Panc1 (cell line): ENCODE data around the gene AUP1. TPM values are rescaled to one million over a fixed set of nuclear protein-coding genes. Genes with fewer than 3 reads are reported as not detected.

Experiments
- ATAC-seq: fragments of 200-7000 bp; cut with Tn5 transposase; 2 replicates; pipeline ENCODE4 v1.9.1; 2020; ENCODE audit warnings: mild to moderate bottlenecking, moderate library complexity
- BruUV-seq: library from RNA; stranded (reverse); fragments of 400-500 nt; replicated peaks from 2 replicates; lab custom pipeline; 2021; lab: Mats Ljungman, UMichigan
- CTCF ChIA-PET: fragments of 300-600 bp; sonication (Branson Sonifier 250); formaldehyde crosslinking; loops from one replicate; lab custom pipeline; 2022; ENCODE audit warnings: antibody characterized with exemption; lab: Charles Lee
- POLR2A ChIA-PET: fragments of 300-600 bp; sonication (Branson Sonifier 250); formaldehyde crosslinking; loops from one replicate; lab custom pipeline; 2022; ENCODE audit warnings: antibody characterized with exemption; lab: Charles Lee
- DNase-seq: peaks from one replicate; pipeline ENCODE4 v3.0.0-alpha.2; 2010; ENCODE audit warnings: low read depth, low spot score
- H3K27ac ChIP-seq: 2 replicates; pipeline ENCODE4 v1.5.1; 2011; ENCODE audit warnings: mild to moderate bottlenecking, low read length, inconsistent platforms
- H3K27me3 ChIP-seq: fragments of 200-500 bp; sonication (Bioruptor generic); 2 replicates; pipeline ENCODE4 v1.6.0; 2014; ENCODE audit warnings: low read length, inconsistent platforms; ENCODE audit not compliant: control insufficient read depth, insufficient read depth
- H3K36me3 ChIP-seq: fragments of 200-500 bp; sonication (Bioruptor generic); 2 replicates; pipeline ENCODE4 v1.5.1; 2014; ENCODE audit warnings: inconsistent platforms, mild to moderate bottlenecking, low read length, moderate library complexity; ENCODE audit not compliant: control insufficient read depth, insufficient read depth
- H3K4me1 ChIP-seq: 2 replicates; pipeline ENCODE4 v1.5.1; 2011; ENCODE audit warnings: inconsistent platforms, mild to moderate bottlenecking, low read length, moderate library complexity; ENCODE audit not compliant: control insufficient read depth, insufficient read depth
- H3K4me3 ChIP-seq, 2 experiments: 2 replicates each; pipeline ENCODE4 v1.5.1; 2011 to 2012; ENCODE audit warnings: low read depth in 2 of 2, low read length in 2 of 2, mild to moderate bottlenecking in 2 of 2, inconsistent platforms in 1 of 2, moderate library complexity in 1 of 2
- H3K9me3 ChIP-seq: fragments of 200-500 bp; sonication (Bioruptor generic); 2 replicates; pipeline ENCODE4 v1.5.1; 2014; ENCODE audit warnings: low read depth, mild to moderate bottlenecking, inconsistent platforms, low read length, moderate library complexity; ENCODE audit not compliant: control insufficient read depth, insufficient read depth
- POLR2AphosphoS5 ChIP-seq: IDR thresholded peaks from 2 replicates; pipeline ENCODE4 v1.6.1; 2012; ENCODE audit warnings: mild to moderate bottlenecking, low read depth, low read length, moderate library complexity
- SIN3A ChIP-seq: IDR thresholded peaks from 2 replicates; pipeline ENCODE4 v1.6.1; 2012; ENCODE audit warnings: low read depth, mild to moderate bottlenecking, low read length, moderate library complexity, borderline replicate concordance; ENCODE audit not compliant: insufficient read depth
- TCF7L2 ChIP-seq: IDR thresholded peaks from 2 replicates; pipeline ENCODE4 v1.6.1; 2011; ENCODE audit warnings: mild to moderate bottlenecking, low read depth, low read length, inconsistent platforms
- in situ Hi-C: cut with HindIII; loops from 2 replicates; pipeline ENCODE4 v1.10.0; 2016; ENCODE audit warnings: low sequenced_read_pairs, low pct_unique_long_range_greater_than_20kb
- intact Hi-C: fragments of 100-400 bp; cut with micrococcal nuclease; formaldehyde crosslinking; loops from one replicate; pipeline ENCODE4 v1.10.0; 2022; ENCODE audit not compliant: unreplicated experiment
- total RNA-seq: library from RNA; stranded (reverse); gene quantifications from one replicate; pipeline ENCODE4 v1.2.1, GENCODE V29; 2021; ENCODE audit not compliant: unreplicated experiment
- TF ChIP-seq, protein P1 (sequence below), 2 experiments: IDR thresholded peaks; 2 replicates each; pipeline ENCODE4 v1.6.1; 2011 to 2012; ENCODE audit warnings: low read depth in 2 of 2, control low read depth in 1 of 2, low read length in 1 of 2, mild to moderate bottlenecking in 1 of 2, moderate library complexity in 1 of 2; ENCODE audit not compliant: insufficient read depth in 1 of 2
- TF ChIP-seq, protein P2 (sequence below): fragments of 450-650 bp; IDR thresholded peaks from 2 replicates; pipeline ENCODE4 v1.5.1; 2017; ENCODE audit warnings: mild to moderate bottlenecking

The AUP1 gene
- total RNA-seq, 1 experiment from 2014 or later: 142 TPM

DNA sequence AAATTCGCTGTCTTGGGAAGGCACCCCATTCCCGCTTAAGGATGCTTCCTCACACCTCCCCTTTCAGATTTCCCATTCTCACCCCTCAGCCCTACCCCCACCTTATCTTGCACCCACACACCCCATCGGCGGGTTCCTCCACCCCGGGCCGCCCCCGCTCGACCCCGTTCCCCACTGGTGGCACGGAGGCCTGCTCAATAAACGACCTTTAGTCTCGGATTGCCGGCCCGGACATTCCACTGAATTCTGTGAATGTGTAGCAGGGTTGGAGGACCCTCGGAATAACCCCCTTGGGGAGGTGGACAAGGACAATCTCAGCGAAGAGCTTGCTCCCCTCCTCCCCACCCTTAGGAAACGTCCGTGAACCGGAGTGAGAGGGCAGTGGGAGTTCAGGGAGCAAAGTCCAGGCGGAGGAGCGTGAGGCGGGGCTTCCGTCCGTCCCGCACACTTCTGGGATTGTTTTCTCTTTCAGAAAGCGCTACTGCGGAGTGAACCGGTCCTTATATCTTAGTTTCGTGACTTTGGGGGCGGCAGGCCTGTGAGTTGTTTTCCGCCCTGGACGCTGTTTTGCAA, 27.3 kb downstream of the AUP1 start:
- ChIA-PET POLR2A (no interaction called here), CTCF (interaction anchor here (0.9 kb wide), 1 partner anchor 84 kb away, joined by 3 read pairs; no protein-coding TSS in a partner anchor)
- in situ Hi-C loops (no loop called here), intact Hi-C loops (loop anchor here (10.0 kb wide), 1 partner anchor 83 kb away; no protein-coding TSS in a partner anchor)
- TF ChIP-seq TCF7L2: no peak
- TF ChIP-seq, protein P1, sequence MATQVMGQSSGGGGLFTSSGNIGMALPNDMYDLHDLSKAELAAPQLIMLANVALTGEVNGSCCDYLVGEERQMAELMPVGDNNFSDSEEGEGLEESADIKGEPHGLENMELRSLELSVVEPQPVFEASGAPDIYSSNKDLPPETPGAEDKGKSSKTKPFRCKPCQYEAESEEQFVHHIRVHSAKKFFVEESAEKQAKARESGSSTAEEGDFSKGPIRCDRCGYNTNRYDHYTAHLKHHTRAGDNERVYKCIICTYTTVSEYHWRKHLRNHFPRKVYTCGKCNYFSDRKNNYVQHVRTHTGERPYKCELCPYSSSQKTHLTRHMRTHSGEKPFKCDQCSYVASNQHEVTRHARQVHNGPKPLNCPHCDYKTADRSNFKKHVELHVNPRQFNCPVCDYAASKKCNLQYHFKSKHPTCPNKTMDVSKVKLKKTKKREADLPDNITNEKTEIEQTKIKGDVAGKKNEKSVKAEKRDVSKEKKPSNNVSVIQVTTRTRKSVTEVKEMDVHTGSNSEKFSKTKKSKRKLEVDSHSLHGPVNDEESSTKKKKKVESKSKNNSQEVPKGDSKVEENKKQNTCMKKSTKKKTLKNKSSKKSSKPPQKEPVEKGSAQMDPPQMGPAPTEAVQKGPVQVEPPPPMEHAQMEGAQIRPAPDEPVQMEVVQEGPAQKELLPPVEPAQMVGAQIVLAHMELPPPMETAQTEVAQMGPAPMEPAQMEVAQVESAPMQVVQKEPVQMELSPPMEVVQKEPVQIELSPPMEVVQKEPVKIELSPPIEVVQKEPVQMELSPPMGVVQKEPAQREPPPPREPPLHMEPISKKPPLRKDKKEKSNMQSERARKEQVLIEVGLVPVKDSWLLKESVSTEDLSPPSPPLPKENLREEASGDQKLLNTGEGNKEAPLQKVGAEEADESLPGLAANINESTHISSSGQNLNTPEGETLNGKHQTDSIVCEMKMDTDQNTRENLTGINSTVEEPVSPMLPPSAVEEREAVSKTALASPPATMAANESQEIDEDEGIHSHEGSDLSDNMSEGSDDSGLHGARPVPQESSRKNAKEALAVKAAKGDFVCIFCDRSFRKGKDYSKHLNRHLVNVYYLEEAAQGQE (IDR thresholded peaks at IDR 0.05; ENCODE audit: insufficient read depth in 1 of 2, low read depth in 2 of 2, low read length in 1 of 2): 0 out of 4 replicates have a peak, but pooled peaks of 1 of the 2 experiments have one; percentile 25
- TF ChIP-seq, protein P2, sequence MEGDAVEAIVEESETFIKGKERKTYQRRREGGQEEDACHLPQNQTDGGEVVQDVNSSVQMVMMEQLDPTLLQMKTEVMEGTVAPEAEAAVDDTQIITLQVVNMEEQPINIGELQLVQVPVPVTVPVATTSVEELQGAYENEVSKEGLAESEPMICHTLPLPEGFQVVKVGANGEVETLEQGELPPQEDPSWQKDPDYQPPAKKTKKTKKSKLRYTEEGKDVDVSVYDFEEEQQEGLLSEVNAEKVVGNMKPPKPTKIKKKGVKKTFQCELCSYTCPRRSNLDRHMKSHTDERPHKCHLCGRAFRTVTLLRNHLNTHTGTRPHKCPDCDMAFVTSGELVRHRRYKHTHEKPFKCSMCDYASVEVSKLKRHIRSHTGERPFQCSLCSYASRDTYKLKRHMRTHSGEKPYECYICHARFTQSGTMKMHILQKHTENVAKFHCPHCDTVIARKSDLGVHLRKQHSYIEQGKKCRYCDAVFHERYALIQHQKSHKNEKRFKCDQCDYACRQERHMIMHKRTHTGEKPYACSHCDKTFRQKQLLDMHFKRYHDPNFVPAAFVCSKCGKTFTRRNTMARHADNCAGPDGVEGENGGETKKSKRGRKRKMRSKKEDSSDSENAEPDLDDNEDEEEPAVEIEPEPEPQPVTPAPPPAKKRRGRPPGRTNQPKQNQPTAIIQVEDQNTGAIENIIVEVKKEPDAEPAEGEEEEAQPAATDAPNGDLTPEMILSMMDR: no peak
- TF ChIP-seq SIN3A: no peak
- TF ChIP-seq POLR2AphosphoS5: no peak
- ATAC-seq (no peak), DNase-seq (no peak)
- Histone ChIP-seq H3K36me3 (no peaks in the 10 kb centered on the region; the same call in 1 of the 2 replicates), H3K4me3 (peak overlapping the region; percentile 86 to 94), H3K27me3 (no peaks in the 10 kb centered on the region), H3K9me3 (no peaks in the 10 kb centered on the region), H3K4me1 (peaks cover 55% of the 10 kb centered on the region), H3K27ac (peak overlapping the region; percentile 98)
- BruUV-seq: no TSS peak

DNA sequence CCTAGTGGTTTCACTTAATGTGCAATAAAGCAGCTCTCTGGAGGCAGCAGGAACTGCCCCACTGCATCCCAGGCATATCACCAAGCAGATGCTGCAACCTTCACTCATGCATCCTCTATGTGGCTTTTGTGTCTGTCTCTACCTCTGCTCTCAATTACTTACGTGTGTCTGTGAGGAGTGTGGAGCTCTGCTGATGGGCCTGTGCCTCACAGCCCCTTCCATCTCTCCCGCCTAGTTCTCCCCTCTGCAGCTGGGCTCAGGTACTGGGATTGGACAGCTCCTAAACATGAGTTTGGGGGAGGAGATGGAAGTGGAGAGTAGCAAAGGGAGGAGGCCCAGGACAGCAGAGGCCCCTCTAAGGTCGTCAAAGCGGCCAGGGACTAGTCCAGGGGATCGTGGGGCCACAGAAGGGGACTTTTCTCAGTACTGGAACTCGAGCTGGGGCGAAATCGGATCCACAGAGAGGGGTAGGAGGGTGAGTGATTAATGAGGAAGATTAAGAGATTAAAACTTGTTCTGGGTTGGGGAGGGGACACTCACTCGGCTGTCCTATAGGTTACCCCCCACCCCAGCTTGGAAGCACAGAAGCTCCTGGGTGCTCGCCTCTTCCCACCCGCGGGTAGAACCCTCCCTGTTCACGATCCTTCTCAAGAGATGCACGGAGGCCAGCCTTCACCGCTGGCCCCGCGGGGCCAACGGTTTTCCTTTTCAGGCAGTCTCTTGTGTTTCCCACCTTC, 28.0 kb downstream of the AUP1 start:
- peaks cover 55% of the 10 kb centered on the region for H3K4me1 ChIP-seq
- no peaks in the 10 kb centered on the region; the same call in 1 of the 2 replicates for H3K36me3 ChIP-seq
- H3K4me3 ChIP-seq: peak overlapping the region; percentile 86 to 94
- BruUV-seq: no TSS peak
- in situ Hi-C loops (no loop called here), intact Hi-C loops (loop anchor here (10.0 kb wide), 1 partner anchor 83 kb away; no protein-coding TSS in a partner anchor)
- DNase-seq (no peak), ATAC-seq (no peak)
- H3K9me3 ChIP-seq: no peaks in the 10 kb centered on the region
- H3K27me3 ChIP-seq: no peaks in the 10 kb centered on the region
- CTCF ChIA-PET: interaction anchor here (0.7 to 0.9 kb wide), 2 partner anchors 19 to 85 kb away, joined by 3 to 5 read pairs; partner anchors contain the start of genes CCDC142 and TTC31
- peak overlapping the region; percentile 98 for H3K27ac ChIP-seq
- no peak for TF ChIP-seq TCF7L2
- TF ChIP-seq, protein P1 (IDR thresholded peaks at IDR 0.05; ENCODE audit: insufficient read depth in 1 of 2, low read depth in 2 of 2, low read length in 1 of 2): peak; percentile 70 to 72; a peak in 3 of 4 replicates
- POLR2A ChIA-PET: interaction anchor here (1.5 kb wide), 1 partner anchor 43 kb away, joined by 3 read pairs; the partner anchor contains the start of gene WBP1
